ENCODE results near the gene SORCS3. TPM values are rescaled to one million over a fixed set of nuclear protein-coding genes. Genes with fewer than 3 reads are reported as not detected.

Gene SORCS3
- total RNA-seq, 1 donor from 2014 or later: 4.2 TPM

- Mint-ChIP-seq H3K36me3 (no peaks in the 10 kb centered on the region), H3K4me1 (ENCODE audit: unreplicated experiment) (peaks cover 6% of the 10 kb centered on the region), H3K27me3 (peaks cover 4% of the 10 kb centered on the region), H3K4me3 (no peak overlapping the region), H3K27ac (no peak overlapping the region), H3K9me3 (no peaks in the 10 kb centered on the region)
- DNase-seq (ENCODE audit: extremely low spot score, unreplicated experiment): no peak
- no peak for TF ChIP-seq CTCF (conservative IDR thresholded peaks at IDR 0.05)
These were observed 544.1 kb downstream of the SORCS3 start for GRCh38 chr10:105185161-105185560.

- H3K9me3 Mint-ChIP-seq: no peaks in the 10 kb centered on the region
- peaks cover 6% of the 10 kb centered on the region for H3K4me1 Mint-ChIP-seq (ENCODE audit: unreplicated experiment)
- peaks cover 4% of the 10 kb centered on the region for H3K27me3 Mint-ChIP-seq
- no peak for TF ChIP-seq CTCF (conservative IDR thresholded peaks at IDR 0.05)
- no peak for DNase-seq (ENCODE audit: extremely low spot score, unreplicated experiment)
- no peak overlapping the region for H3K4me3 Mint-ChIP-seq
- no peak overlapping the region for H3K27ac Mint-ChIP-seq
- no peaks in the 10 kb centered on the region for H3K36me3 Mint-ChIP-seq
These were observed 546.2 kb downstream of the SORCS3 start for GRCh38 chr10:105187243-105187642.

GRCh38 chr10:105188737-105189462 lies 547.8 kb downstream of the SORCS3 start:
- H3K4me3 Mint-ChIP-seq: no peak overlapping the region
- DNase-seq (ENCODE audit: extremely low spot score, unreplicated experiment): no peak
- H3K27me3 Mint-ChIP-seq: peaks cover 4% of the 10 kb centered on the region
- peaks cover 6% of the 10 kb centered on the region for H3K4me1 Mint-ChIP-seq (ENCODE audit: unreplicated experiment)
- H3K27ac Mint-ChIP-seq: no peak overlapping the region
- TF ChIP-seq CTCF (conservative IDR thresholded peaks at IDR 0.05): no peak
- H3K9me3 Mint-ChIP-seq: no peaks in the 10 kb centered on the region
- no peaks in the 10 kb centered on the region for H3K36me3 Mint-ChIP-seq

- peaks cover 6% of the 10 kb centered on the region for H3K4me1 Mint-ChIP-seq (ENCODE audit: unreplicated experiment)
- no peak for TF ChIP-seq CTCF (conservative IDR thresholded peaks at IDR 0.05)
- no peak overlapping the region for H3K4me3 Mint-ChIP-seq
- H3K27me3 Mint-ChIP-seq: peaks cover 4% of the 10 kb centered on the region
- DNase-seq (ENCODE audit: extremely low spot score, unreplicated experiment): no peak
- no peaks in the 10 kb centered on the region for H3K9me3 Mint-ChIP-seq
- no peaks in the 10 kb centered on the region for H3K36me3 Mint-ChIP-seq
- H3K27ac Mint-ChIP-seq: no peak overlapping the region
These were observed 548.3 kb downstream of the SORCS3 start for GRCh38 chr10:105189463-105189800.

GRCh38 chr10:105192146-105192545 lies 551.1 kb downstream of the SORCS3 start:
- peaks cover 3% of the 10 kb centered on the region for H3K27me3 Mint-ChIP-seq
- no peak overlapping the region for H3K4me3 Mint-ChIP-seq
- no peaks in the 10 kb centered on the region for H3K36me3 Mint-ChIP-seq
- peaks cover 6% of the 10 kb centered on the region for H3K4me1 Mint-ChIP-seq (ENCODE audit: unreplicated experiment)
- no peak for TF ChIP-seq CTCF (conservative IDR thresholded peaks at IDR 0.05)
- no peak for DNase-seq (ENCODE audit: extremely low spot score, unreplicated experiment)
- no peaks in the 10 kb centered on the region for H3K9me3 Mint-ChIP-seq
- no peak overlapping the region for H3K27ac Mint-ChIP-seq
